HUES64 (cell line): Measurements from ENCODE around the gene CNTNAP2.

Experiments
- H3K27ac ChIP-seq: 2 replicates; pipeline ENCODE4 v1.7.0; 2013; ENCODE audit warnings: low read depth, low read length, inconsistent platforms
- H3K27me3 ChIP-seq: 2 replicates; pipeline ENCODE4 v1.6.1; 2013; ENCODE audit warnings: mild to moderate bottlenecking, low read length; ENCODE audit not compliant: insufficient read depth
- H3K36me3 ChIP-seq: 2 replicates; pipeline ENCODE4 v1.6.1; 2013; ENCODE audit warnings: mild to moderate bottlenecking, low read length; ENCODE audit not compliant: insufficient read depth
- H3K4me1 ChIP-seq: 2 replicates; pipeline ENCODE4 v1.6.1; 2013; ENCODE audit warnings: mild to moderate bottlenecking, low read length, moderate library complexity; ENCODE audit not compliant: insufficient read depth
- H3K4me3 ChIP-seq: 2 replicates; pipeline ENCODE4 v1.5.1; 2013; ENCODE audit warnings: mild to moderate bottlenecking, low read length, moderate library complexity
- H3K9ac ChIP-seq: 2 replicates; pipeline ENCODE4 v1.6.1; 2013; ENCODE audit warnings: mild to moderate bottlenecking, low read depth, low read length
- H3K9me3 ChIP-seq: 2 replicates; pipeline ENCODE4 v1.6.1; 2013; ENCODE audit warnings: low read depth, low read length; ENCODE audit not compliant: insufficient read depth
- WGBS: fragments of 150-250, 120-280 bp; methylation state at CpG from one replicate; pipeline ENCODE4 v1.1.7; 2013; ENCODE audit warnings: missing lambda C conversion rate; 5-methylcytosine and 5-hydroxymethylcytosine counted together

CNTNAP2 gene

DNA sequence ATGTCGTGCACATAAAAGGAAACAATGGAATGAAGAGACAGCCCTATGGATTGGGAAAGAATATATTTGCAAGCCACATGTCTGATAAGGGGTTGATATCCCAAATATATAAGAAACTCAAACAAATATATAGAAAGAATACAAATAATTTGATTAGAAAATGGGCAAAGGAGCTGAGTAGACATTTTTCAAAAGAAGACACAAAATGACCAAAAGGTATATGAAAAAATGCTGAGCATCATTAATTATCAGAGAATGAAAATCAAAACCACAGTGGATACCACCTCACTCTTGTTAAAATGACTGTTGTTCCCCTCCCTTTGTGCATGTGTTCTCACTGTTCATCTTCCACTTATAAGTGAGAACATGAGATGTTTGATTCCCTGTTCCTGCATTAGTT lies 175.3 kb downstream of the CNTNAP2 start:
- no CpG with 5 or more reads among the region's 1 CpG for WGBS
- Histone ChIP-seq H3K9ac (no peak overlapping the region), H3K4me1 (0 out of 2 replicates have a peak, but pooled peaks cover under 1% of the 10 kb centered on the region)

DNA sequence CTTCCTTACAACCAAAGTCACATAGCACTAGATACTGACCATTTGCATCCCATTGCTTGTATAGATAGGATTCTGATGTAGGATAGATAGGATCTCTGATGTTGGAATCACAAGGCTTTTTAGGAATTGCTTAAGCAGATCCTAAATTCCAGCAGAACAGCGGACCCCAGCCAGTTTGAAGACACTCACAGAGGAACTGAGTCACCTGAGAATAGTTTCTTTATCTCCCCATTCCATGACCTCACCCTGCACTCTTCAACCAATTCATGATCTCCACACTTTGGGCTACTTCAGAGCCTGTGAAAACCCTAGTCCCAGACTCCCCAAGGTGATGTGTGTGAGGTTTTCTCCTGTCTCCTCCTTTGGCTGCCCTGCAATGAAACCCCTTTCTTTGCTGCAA lies 179.4 kb downstream of the CNTNAP2 start:
- WGBS, result 88% methylated on average over 1 of the region's 1 CpG
- no peaks in the 10 kb centered on the region for H3K27me3 ChIP-seq
- no peak overlapping the region for H3K9ac ChIP-seq
- no peak overlapping the region for H3K4me3 ChIP-seq
- H3K9me3 ChIP-seq, result no peaks in the 10 kb centered on the region
- H3K27ac ChIP-seq, result no peak overlapping the region
- no peaks in the 10 kb centered on the region for H3K4me1 ChIP-seq
- no peaks in the 10 kb centered on the region for H3K36me3 ChIP-seq

More for the DNA sequence above, 175.3 kb downstream of the CNTNAP2 start:
- Histone ChIP-seq H3K9me3 (no peaks in the 10 kb centered on the region), H3K27me3 (no peaks in the 10 kb centered on the region), H3K36me3 (no peaks in the 10 kb centered on the region), H3K4me3 (no peak overlapping the region), H3K27ac (no peak overlapping the region)

DNA sequence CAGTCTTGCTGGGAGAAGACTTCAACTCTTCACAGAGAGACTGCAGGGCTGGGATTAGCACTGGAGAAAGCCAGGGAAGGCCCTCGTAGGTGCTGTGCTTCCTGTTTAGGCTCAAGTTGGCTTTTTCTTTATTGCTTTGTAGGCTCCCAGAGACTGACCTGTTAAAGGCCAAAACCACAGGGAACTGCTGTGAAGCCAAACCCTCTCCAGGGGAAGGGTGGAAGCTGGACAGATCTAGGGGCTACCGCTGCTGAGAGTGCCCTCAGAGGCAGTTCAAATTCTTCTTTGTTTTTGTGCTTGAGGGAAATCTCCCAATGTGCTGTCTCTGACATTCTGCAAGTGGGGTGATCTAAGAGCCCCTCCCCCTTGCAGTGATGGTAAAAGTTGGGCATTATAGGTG lies 198.4 kb downstream of the CNTNAP2 start:
- no peaks in the 10 kb centered on the region for H3K4me1 ChIP-seq
- H3K27ac ChIP-seq, result no peak overlapping the region
- H3K36me3 ChIP-seq, result no peaks in the 10 kb centered on the region
- H3K9me3 ChIP-seq, result no peaks in the 10 kb centered on the region
- H3K27me3 ChIP-seq, result no peaks in the 10 kb centered on the region
- H3K4me3 ChIP-seq, result no peak overlapping the region
- WGBS, result 87% methylated on average over 2 of the region's 2 CpGs
- no peak overlapping the region for H3K9ac ChIP-seq

DNA sequence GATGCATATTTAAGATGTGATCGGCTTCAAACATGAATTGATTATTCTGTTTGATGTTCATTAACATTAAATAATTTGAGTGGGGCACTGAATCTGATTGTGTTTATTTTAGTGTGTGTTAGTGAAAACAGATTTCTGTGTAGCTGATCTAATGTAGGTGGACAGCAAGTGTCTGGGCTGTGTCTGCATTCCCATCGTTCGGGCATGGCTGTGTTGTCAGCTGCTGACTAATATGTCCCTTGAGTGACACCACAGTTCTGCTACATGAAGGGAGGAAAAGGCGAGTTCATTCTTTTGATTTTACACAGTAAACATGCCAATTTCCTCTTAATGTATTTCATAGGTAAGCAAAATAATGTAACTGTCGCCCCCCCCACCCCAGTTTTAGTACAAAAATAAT lies 203.0 kb downstream of the CNTNAP2 start:
- H3K4me1 ChIP-seq, result 0 out of 2 replicates have a peak, but pooled peaks cover 7% of the 10 kb centered on the region
- H3K36me3 ChIP-seq, result no peaks in the 10 kb centered on the region
- 97% methylated on average over 3 of the region's 5 CpGs for WGBS
- H3K4me3 ChIP-seq, result no peak overlapping the region
- no peak overlapping the region for H3K9ac ChIP-seq
- H3K27me3 ChIP-seq, result no peaks in the 10 kb centered on the region
- no peak overlapping the region for H3K27ac ChIP-seq
- no peaks in the 10 kb centered on the region for H3K9me3 ChIP-seq

DNA sequence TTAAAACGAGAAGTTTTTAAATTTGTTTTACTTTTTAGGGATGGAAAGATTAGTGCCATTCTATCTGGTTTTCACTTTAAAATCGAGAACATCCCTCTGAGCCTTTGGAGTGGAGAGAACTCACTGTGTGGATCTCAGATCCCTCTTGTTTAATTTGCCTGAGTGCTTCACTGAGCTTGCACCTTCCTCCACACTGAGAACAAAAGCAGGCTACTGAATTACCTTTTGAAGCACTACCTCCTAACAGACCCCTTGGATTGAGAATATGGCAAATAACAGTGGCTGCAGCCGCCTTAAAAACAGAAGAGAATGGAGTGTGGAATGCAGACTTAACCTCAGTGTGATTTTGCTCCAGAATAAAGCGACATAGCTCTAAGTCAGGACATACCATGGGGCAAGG lies 204.7 kb downstream of the CNTNAP2 start:
- Histone ChIP-seq H3K27ac (no peak overlapping the region), H3K4me3 (no peak overlapping the region), H3K27me3 (no peaks in the 10 kb centered on the region), H3K36me3 (no peaks in the 10 kb centered on the region), H3K9ac (no peak overlapping the region), H3K9me3 (no peaks in the 10 kb centered on the region), H3K4me1 (0 out of 2 replicates have a peak, but pooled peaks cover 7% of the 10 kb centered on the region)
- WGBS, result 83% methylated on average over 4 of the region's 4 CpGs

DNA sequence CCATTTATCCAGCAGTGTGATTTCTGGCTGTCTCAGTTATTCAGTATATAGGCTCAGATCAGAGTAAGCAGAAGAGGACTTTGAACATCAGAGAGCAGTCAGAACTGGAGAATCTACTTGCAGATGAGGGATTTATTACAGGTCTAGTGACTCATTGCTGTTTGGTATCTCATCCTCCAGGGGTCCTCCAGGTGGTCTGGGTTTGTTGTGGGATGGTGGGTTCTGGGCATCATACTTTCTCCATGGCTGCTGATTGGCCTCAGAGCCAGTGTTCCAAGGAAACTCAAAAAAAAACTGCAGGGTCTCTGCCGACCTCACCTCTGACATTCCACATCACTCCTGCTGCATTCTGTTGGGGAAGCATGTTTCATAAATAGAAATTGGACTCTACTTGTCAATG lies 214.8 kb downstream of the CNTNAP2 start:
- Histone ChIP-seq H3K27me3 (no peaks in the 10 kb centered on the region), H3K27ac (no peak overlapping the region), H3K36me3 (no peaks in the 10 kb centered on the region), H3K9ac (no peak overlapping the region), H3K9me3 (no peaks in the 10 kb centered on the region), H3K4me1 (no peaks in the 10 kb centered on the region), H3K4me3 (no peak overlapping the region)
- WGBS, result 80% methylated on average over 1 of the region's 1 CpG

DNA sequence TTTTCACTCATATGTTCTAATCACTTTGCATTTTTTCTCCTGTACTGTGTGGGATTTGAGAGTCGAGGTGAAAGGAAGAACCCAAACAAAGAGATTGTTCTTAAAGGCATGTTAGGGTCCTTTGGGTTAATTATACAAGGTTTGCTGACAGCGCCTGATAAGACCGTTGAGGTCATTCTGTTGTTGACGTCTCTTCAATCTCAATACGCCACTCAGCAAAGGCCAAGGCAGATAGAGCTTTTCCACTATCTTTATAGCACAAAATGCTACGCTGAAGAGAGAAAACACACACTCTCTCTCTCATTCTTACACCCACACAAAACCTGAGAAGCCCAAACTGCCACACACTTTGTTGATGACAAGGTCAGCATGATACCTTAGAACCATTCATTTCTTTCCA lies 228.7 kb downstream of the CNTNAP2 start:
- Histone ChIP-seq H3K36me3 (no peaks in the 10 kb centered on the region), H3K9ac (no peak overlapping the region), H3K27ac (no peak overlapping the region), H3K4me3 (no peak overlapping the region), H3K4me1 (no peaks in the 10 kb centered on the region), H3K27me3 (no peaks in the 10 kb centered on the region), H3K9me3 (no peaks in the 10 kb centered on the region)
- WGBS, result 87% methylated on average over 6 of the region's 6 CpGs

DNA sequence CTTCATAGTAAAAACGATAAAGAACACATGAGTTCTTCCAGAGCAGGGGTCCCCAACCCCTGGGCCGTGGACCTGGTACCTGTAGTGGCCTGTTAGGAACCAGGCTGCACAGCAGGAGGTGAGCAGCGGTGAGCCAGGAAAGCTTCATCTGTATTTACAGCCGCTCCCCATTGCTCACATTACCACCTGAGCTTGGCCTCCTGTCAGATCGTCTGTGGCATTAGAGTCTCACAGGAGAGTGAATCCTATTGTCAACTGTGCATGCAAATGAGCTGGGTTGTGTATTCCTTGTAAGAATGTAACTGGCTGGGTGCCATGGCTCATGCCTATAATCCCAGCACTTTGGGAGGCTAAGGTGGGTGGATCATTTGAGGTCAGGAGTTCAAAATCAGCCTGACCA lies 229.5 kb downstream of the CNTNAP2 start:
- no peak overlapping the region for H3K27ac ChIP-seq
- 82% methylated on average over 5 of the region's 5 CpGs for WGBS
- no peaks in the 10 kb centered on the region for H3K36me3 ChIP-seq
- no peaks in the 10 kb centered on the region for H3K4me1 ChIP-seq
- H3K9ac ChIP-seq, result no peak overlapping the region
- no peaks in the 10 kb centered on the region for H3K27me3 ChIP-seq
- H3K4me3 ChIP-seq, result no peak overlapping the region
- no peaks in the 10 kb centered on the region for H3K9me3 ChIP-seq

DNA sequence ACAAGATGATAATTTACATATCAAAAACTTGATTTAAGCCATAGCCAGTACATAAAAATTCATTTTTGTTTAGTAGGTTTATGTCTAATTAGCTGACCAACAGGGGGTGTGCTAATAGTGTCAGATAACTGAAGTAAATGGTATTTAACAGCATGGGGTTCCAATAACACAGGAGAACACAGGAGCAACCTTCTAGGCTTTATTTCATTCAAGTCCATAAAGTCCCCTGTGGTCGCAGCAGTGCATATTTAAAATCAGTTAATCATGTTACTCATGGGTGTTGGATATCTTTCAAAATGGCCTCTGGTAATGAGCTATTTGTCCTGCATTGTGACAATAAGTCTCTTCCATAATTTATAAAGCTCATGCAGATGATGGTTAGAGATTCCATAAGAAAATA lies 238.6 kb downstream of the CNTNAP2 start:
- Histone ChIP-seq H3K36me3 (no peaks in the 10 kb centered on the region), H3K4me3 (no peak overlapping the region), H3K27me3 (no peaks in the 10 kb centered on the region), H3K27ac (no peak overlapping the region), H3K9ac (no peak overlapping the region), H3K4me1 (no peaks in the 10 kb centered on the region), H3K9me3 (no peaks in the 10 kb centered on the region)
- no CpG with 5 or more reads among the region's 1 CpG for WGBS

DNA sequence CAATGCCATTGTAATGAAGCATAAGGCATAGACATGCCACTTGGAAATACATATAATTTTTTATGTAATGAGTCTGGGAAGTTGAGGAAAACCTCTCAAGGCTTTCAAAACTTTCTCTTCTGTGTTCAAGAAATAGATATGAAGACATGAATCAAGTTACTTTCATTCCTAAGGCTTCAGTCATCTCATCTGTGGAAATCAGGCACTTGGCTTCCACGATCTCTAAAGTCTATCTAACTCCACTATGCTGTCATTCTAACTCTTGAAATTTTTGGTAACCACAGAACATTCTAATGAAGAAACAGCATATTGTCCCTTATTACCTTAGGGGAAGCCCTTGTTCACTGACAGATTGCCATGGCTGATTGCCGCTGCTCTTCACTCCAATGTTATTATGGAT lies 242.6 kb downstream of the CNTNAP2 start:
- Histone ChIP-seq H3K27me3 (no peaks in the 10 kb centered on the region), H3K4me3 (no peak overlapping the region), H3K4me1 (peaks cover 6% of the 10 kb centered on the region; the same call in 1 of the 2 replicates), H3K27ac (no peak overlapping the region), H3K9me3 (no peaks in the 10 kb centered on the region), H3K36me3 (no peaks in the 10 kb centered on the region), H3K9ac (no peak overlapping the region)
- 87% methylated on average over 1 of the region's 2 CpGs for WGBS

DNA sequence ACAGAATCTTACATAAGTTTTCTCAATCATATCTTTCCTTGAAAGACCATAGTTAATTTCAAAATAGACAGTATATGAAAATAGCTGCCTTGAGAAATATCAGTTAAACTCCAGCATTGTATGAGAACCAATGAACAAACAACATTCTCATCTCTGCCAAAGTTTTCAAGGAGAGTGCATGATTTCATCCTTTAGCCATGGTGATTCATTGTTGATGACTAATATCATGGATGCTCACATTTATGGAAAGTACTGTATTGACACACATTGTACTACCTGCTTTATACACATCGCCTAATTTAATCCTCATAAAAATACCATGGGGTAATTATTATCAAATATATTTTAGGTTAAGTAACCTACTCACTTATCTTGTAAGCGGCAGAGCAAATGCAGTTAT lies 250.3 kb downstream of the CNTNAP2 start:
- no peaks in the 10 kb centered on the region for H3K27me3 ChIP-seq
- H3K4me1 ChIP-seq, result no peaks in the 10 kb centered on the region
- H3K27ac ChIP-seq, result no peak overlapping the region
- no CpG with 5 or more reads among the region's 2 CpGs for WGBS
- no peak overlapping the region for H3K9ac ChIP-seq
- no peaks in the 10 kb centered on the region for H3K9me3 ChIP-seq
- no peak overlapping the region for H3K4me3 ChIP-seq
- H3K36me3 ChIP-seq, result no peaks in the 10 kb centered on the region

DNA sequence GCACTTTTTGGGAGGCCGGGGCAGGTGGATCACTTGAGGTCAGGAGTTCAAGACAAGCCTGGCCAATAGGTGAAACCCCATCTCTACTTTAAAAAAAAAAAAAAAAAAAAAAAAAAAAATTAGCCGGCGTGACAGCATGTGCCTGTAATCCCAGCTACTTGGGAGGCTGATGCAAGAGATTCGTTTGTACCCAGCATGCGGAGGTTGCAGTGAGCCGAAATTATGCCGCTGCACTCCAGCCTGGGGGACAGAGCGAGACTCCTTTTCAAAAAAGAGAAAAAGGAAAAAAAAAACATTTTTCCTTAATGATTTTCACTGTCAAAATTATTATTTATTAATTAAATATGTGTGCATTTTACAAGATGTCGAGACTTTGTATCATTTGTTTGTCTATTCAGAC lies 253.6 kb downstream of the CNTNAP2 start:
- Histone ChIP-seq H3K4me1 (no peaks in the 10 kb centered on the region), H3K27me3 (no peaks in the 10 kb centered on the region), H3K27ac (no peak overlapping the region), H3K4me3 (no peak overlapping the region), H3K36me3 (no peaks in the 10 kb centered on the region), H3K9me3 (no peaks in the 10 kb centered on the region), H3K9ac (no peak overlapping the region)
- WGBS, result 92% methylated on average over 8 of the region's 9 CpGs
